K562 (cell line): ENCODE results near the gene MZB1. TPM values are rescaled to one million over a fixed set of nuclear protein-coding genes. Genes with fewer than 3 reads are reported as not detected.

ENCODE experiments used
- ATAC-seq: fragments of 200-7000 bp; cut with Tn5 transposase; 3 replicates; pipeline ENCODE4 v1.9.1; 2020; ENCODE audit warnings: moderate library complexity
- BruUV-seq: library from RNA; stranded (reverse); fragments of 400-500 nt; replicated peaks from 2 replicates; lab custom pipeline; 2021; lab: Mats Ljungman, UMichigan
- CTCF ChIA-PET: fragments of 300-600 bp; formaldehyde crosslinking; extraction: SDS; loops from one replicate; lab custom pipeline; 2021; ENCODE audit warnings: low intra/inter-chr PET ratio; lab: Yijun Ruan, JAX
- POLR2A ChIA-PET: fragments of 300-600, 350-650 bp; sonication (Branson Sonifier 250); formaldehyde crosslinking; extraction: SDS; loops from one replicate; lab custom pipeline; 2021; ENCODE audit warnings: antibody characterized with exemption, inconsistent platforms; lab: Yijun Ruan, JAX
- DNase-seq, 4 experiments: peaks; one replicate each; pipeline versions ENCODE4 v3.0.0 to v3.0.0-alpha.2; 2011 to 2018; ENCODE audit warnings: low spot score in 3 of 4, mixed read lengths in 3 of 4; ENCODE audit errors: extremely low read depth in 1 of 4
- FAIRE-seq: peaks from 2 replicates; lab custom pipeline; 2011; peaks lifted over from hg19 to GRCh38; lab: Jason Lieb, UNC
- H2AFZ ChIP-seq: 2 replicates; pipeline ENCODE4 v1.6.0; 2011; ENCODE audit warnings: low read depth, low read length, control low read depth, inconsistent platforms
- H3K27ac ChIP-seq: fragments of 200-600 bp; 3 replicates; pipeline ENCODE4 v1.8.0; 2011; ENCODE audit warnings: low read depth, mild to moderate bottlenecking, control low read depth, inconsistent platforms, low read length, moderate library complexity, mixed read lengths; ENCODE audit errors: extremely low read depth
- H3K27me3 ChIP-seq, 2 experiments: fragments of 300-600 bp in 1 of 2; 2 replicates in 1 of 2; 3 replicates in 1 of 2; pipeline versions ENCODE4 v1.6.0 to v1.8.0; 2011; ENCODE audit warnings: inconsistent platforms in 2 of 2, low read length in 2 of 2, mild to moderate bottlenecking in 1 of 2, mixed read lengths in 1 of 2, moderate library complexity in 1 of 2; ENCODE audit not compliant: control insufficient read depth in 2 of 2, insufficient read depth in 2 of 2
- H3K36me3 ChIP-seq: fragments of 300-600 bp; 3 replicates; pipeline ENCODE4 v1.8.0; 2011; ENCODE audit warnings: mild to moderate bottlenecking, low read length, inconsistent platforms; ENCODE audit not compliant: control insufficient read depth, insufficient read depth
- H3K4me1 ChIP-seq, 2 experiments: fragments of 200-600 bp in 1 of 2; replicated peaks in 1 of 2; 2 replicates in 1 of 2; 3 replicates in 1 of 2; pipeline versions ENCODE4 v1.5.1 to v1.8.0; 2011; ENCODE audit warnings: inconsistent platforms in 2 of 2, low read length in 2 of 2, mild to moderate bottlenecking in 1 of 2, mixed read lengths in 1 of 2, moderate library complexity in 1 of 2; ENCODE audit not compliant: control insufficient read depth in 2 of 2, insufficient read depth in 2 of 2
- H3K4me2 ChIP-seq: 2 replicates; pipeline ENCODE4 v1.6.1; 2011; ENCODE audit warnings: low read length, control low read depth, inconsistent platforms, mixed read lengths; ENCODE audit not compliant: insufficient read depth
- H3K4me3 ChIP-seq: fragments of 200-600 bp; sonication (generic), shearing (Covaris generic); 2 replicates; pipeline ENCODE4 v1.5.1; 2016; ENCODE audit warnings: control low read depth, inconsistent platforms
- H3K79me2 ChIP-seq: fragments of 200-600 bp; 3 replicates; pipeline ENCODE4 v1.8.0; 2011; ENCODE audit warnings: low read length, inconsistent platforms; ENCODE audit not compliant: control insufficient read depth, insufficient read depth
- H3K9ac ChIP-seq, 2 experiments: 2 replicates each; pipeline versions ENCODE4 v1.6.0 to v1.6.1; 2011; ENCODE audit warnings: low read depth in 2 of 2, low read length in 2 of 2, control low read depth in 1 of 2, inconsistent platforms in 1 of 2, mild to moderate bottlenecking in 1 of 2, mixed read lengths in 1 of 2; ENCODE audit not compliant: insufficient read depth in 1 of 2
- H3K9me1 ChIP-seq: one replicate; pipeline ENCODE4 v1.6.0; 2011; ENCODE audit warnings: inconsistent platforms, mild to moderate bottlenecking, low read length, moderate library complexity; ENCODE audit not compliant: control insufficient read depth, insufficient read depth
- H3K9me3 ChIP-seq: replicated peaks from 2 replicates; pipeline ENCODE4 v1.5.1; 2011; ENCODE audit warnings: low read depth, low read length, inconsistent platforms; ENCODE audit not compliant: control insufficient read depth, insufficient read depth
- H4K20me1 ChIP-seq: replicated peaks from 2 replicates; pipeline ENCODE4 v1.6.1; 2011; ENCODE audit warnings: low read length, inconsistent platforms, mixed read lengths; ENCODE audit not compliant: control insufficient read depth, insufficient read depth
- ARNT ChIP-seq, 2 experiments: fragments of 450-650 bp; IDR thresholded peaks; 2 replicates each; pipeline ENCODE4 v1.6.1; 2016; ENCODE audit warnings: mild to moderate bottlenecking in 1 of 2
- ATF7 ChIP-seq: fragments of 450-650 bp; IDR thresholded peaks from 2 replicates; pipeline ENCODE4 v1.7.1; 2014; ENCODE audit warnings: mild to moderate bottlenecking, moderate library complexity
- CTCF ChIP-seq, 3 experiments: IDR thresholded peaks in 2 of 3; conservative IDR thresholded peaks in 1 of 3; 2 replicates each; pipeline ENCODE4 v1.5.1; 2011 to 2012; ENCODE audit warnings: low read length in 3 of 3, mild to moderate bottlenecking in 3 of 3, control low read depth in 2 of 3, improper control_type of control experiment in 1 of 3, inconsistent platforms in 1 of 3, low read depth in 1 of 3, mixed read lengths in 1 of 3, moderate library complexity in 1 of 3; ENCODE audit not compliant: insufficient read depth in 2 of 3
- DACH1 ChIP-seq: fragments of 450-650 bp; IDR thresholded peaks from 2 replicates; pipeline ENCODE4 v1.6.1; 2018; ENCODE audit not compliant: partially characterized antibody
- DNMT1 ChIP-seq: fragments of 450-650 bp; IDR thresholded peaks from 2 replicates; pipeline ENCODE4 v1.6.1; 2016; ENCODE audit warnings: antibody characterized with exemption, mild to moderate bottlenecking
- DPF2 ChIP-seq: fragments of 450-650 bp; IDR thresholded peaks from 2 replicates; pipeline ENCODE4 v1.6.1; 2016
- ELF2 ChIP-seq: fragments of 250-450 bp; sonication (Bioruptor Pico); IDR thresholded peaks from 2 replicates; pipeline ENCODE4 v1.5.0; 2021; ENCODE audit warnings: mild to moderate bottlenecking
- HCFC1 ChIP-seq: IDR thresholded peaks from 2 replicates; pipeline ENCODE4 v1.6.1; 2012; ENCODE audit warnings: low read depth, low read length, improper control_type of control experiment
- JUN ChIP-seq, 2 experiments: sonication (generic) in 1 of 2; formaldehyde crosslinking in 1 of 2; IDR thresholded peaks; 2 replicates each; pipeline versions ENCODE4 v1.6.1 to v1.8.0; 2012 to 2022; ENCODE audit warnings: borderline replicate concordance in 2 of 2, mild to moderate bottlenecking in 2 of 2, improper control_type of control experiment in 1 of 2, low read depth in 1 of 2, low read length in 1 of 2, missing genetic modification reagents in 1 of 2
- MNT ChIP-seq, 2 experiments: fragments of 450-650 bp; conservative IDR thresholded peaks; 2 replicates each; pipeline ENCODE4 v1.6.1; 2017; ENCODE audit warnings: mild to moderate bottlenecking in 2 of 2, moderate library complexity in 2 of 2
- POLR2AphosphoS5 ChIP-seq: IDR thresholded peaks from 2 replicates; pipeline ENCODE4 v1.6.1; 2011; ENCODE audit warnings: mild to moderate bottlenecking, low read depth, low read length, moderate library complexity; ENCODE audit not compliant: control insufficient read depth, insufficient read depth
- SMC3 ChIP-seq: conservative IDR thresholded peaks from 2 replicates; pipeline ENCODE4 v1.6.1; 2011; ENCODE audit warnings: low read depth, low read length, improper control_type of control experiment; ENCODE audit not compliant: insufficient read depth
- SOX6 ChIP-seq: fragments of 450-650 bp; IDR thresholded peaks from 2 replicates; pipeline ENCODE4 v1.6.1; 2014; ENCODE audit warnings: mild to moderate bottlenecking
- TARDBP ChIP-seq: fragments of 450-650 bp; IDR thresholded peaks from 2 replicates; pipeline ENCODE4 v1.6.1; 2016
- XRCC4 ChIP-seq: IDR thresholded peaks from one replicate; pipeline ENCODE4 v1.6.1; 2011; ENCODE audit not compliant: insufficient read depth, insufficient read length; ENCODE audit errors: extremely low read depth
- WGBS: fragments of 100-300 bp; shearing (Covaris generic); methylation state at CpG from one replicate; pipeline ENCODE4 v1.1.6; 2016; ENCODE audit warnings: low coverage, mixed read lengths; ENCODE audit not compliant: insufficient coverage; ENCODE audit errors: missing lambda C conversion rate; 5-methylcytosine and 5-hydroxymethylcytosine counted together
- in situ Hi-C: fragments of 300-500 bp; cut with MboI; formaldehyde crosslinking; loops from 4 replicates; pipeline ENCODE4 v1.15.0; 2018; ENCODE audit warnings: inconsistent platforms, mixed read lengths
- intact Hi-C: fragments of 100-400 bp; cut with micrococcal nuclease; formaldehyde crosslinking; loops from 2 replicates; pipeline ENCODE4 v1.14.2; 2022
- polyA plus RNA-seq, 8 experiments: library from polyadenylated mRNA; depleted of rRNA in 4 of 8; stranded (reverse) in 5 of 8; unstranded in 3 of 8; fragments of >200 nt; fragmentation: Nextera tagmentation in 2 of 8; fragmentation: Illumina TruSeq in 1 of 8; extraction: Ambion mirVana in 2 of 8; extraction: Trizol in 1 of 8; gene quantifications; 2 replicates each; pipeline versions ENCODE4 v1.2.1 to v1.2.3, GENCODE V29; 2011 to 2014; ENCODE audit warnings: inconsistent platforms in 1 of 8, missing spikeins in 1 of 8
- total RNA-seq, 7 experiments: library from RNA; depleted of rRNA in 6 of 7; stranded (reverse); fragments of >200 nt in 6 of 7; fragmentation: Illumina TruSeq in 2 of 7; extraction: Trizol in 2 of 7; gene quantifications; 2 replicates each; pipeline versions ENCODE4 v1.2.1 to v1.2.3, GENCODE V29; 2011 to 2021; ENCODE audit warnings: low replicate concordance in 1 of 7
- TF ChIP-seq, protein P1 (sequence below): fragments of 250-450 bp; sonication (Bioruptor Pico); IDR thresholded peaks from 2 replicates; pipeline ENCODE4 v1.6.1; 2021; ENCODE audit warnings: mild to moderate bottlenecking

MZB1 gene
- total and polyA plus RNA-seq, 9 of the 15 experiments (the other 6 are each of a cell fraction or from before 2014, with no cell fraction given), result 0.13 to 0.31 TPM; not detected in 7

DNA sequence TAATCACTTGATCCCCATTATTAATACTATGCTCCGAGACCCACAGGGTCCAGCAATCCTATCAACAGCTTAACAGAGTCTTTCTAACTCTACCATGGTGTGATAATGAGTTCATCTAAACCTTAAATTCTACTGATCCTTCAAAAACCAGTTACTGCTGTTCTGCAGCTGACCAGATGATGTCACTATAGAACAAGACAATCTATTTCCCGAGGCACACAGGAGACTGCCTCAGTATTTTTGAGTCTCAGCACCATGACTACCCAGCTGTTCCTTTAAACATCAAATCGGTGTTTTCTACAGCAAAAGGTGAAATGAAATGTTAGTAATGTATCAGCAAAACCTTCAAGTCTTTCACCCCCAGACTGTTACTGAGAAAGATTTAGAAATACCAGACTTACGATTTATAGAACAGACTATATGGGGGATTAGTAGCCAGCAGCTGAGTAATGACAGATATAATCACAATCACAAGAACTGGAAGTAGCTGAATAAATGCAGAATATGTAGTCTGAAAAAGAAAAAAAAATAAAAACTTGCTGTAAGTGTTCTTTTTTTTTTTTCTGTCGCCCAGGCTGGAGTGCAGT, 32.7 kb upstream of the MZB1 start:
- DNase-seq (peak; percentile 78 to 82 (median 80)), ATAC-seq (peak; percentile 91), FAIRE-seq (peak; percentile 88)
- in situ Hi-C loops, result loop anchor here (5.0 kb wide), 1 partner anchor 95 kb away; no protein-coding TSS in a partner anchor
- CTCF ChIA-PET, result interaction anchor here (0.6 to 2.6 kb wide), 9 partner anchors 88 to 343 kb away, joined by 3 to 25 read pairs (median 5); no protein-coding TSS in a partner anchor
- Histone ChIP-seq H3K36me3 (no peaks in the 10 kb centered on the region), H3K4me2 (no peak overlapping the region), H3K4me3 (no peak overlapping the region), H2AFZ (no peak overlapping the region), H3K79me2 (no peaks in the 10 kb centered on the region), H3K9me1 (no peaks in the 10 kb centered on the region), H3K9me3 (no peaks in the 10 kb centered on the region), H3K4me1 (peaks cover 3 to 5% of the 10 kb centered on the region in 2 experiments; a peak in 3 of 5 replicates), H3K27me3 (no peaks in the 10 kb centered on the region), H3K9ac (no peak overlapping the region), H4K20me1 (no peaks in the 10 kb centered on the region), H3K27ac (no peak overlapping the region)
- POLR2A ChIA-PET, result interaction anchor here (0.6 to 1.1 kb wide), 6 partner anchors 12 to 436 kb away, joined by 3 to 5 read pairs (median 3); no protein-coding TSS in a partner anchor
- no TSS peak for BruUV-seq
- intact Hi-C loops, result loop anchor here (1.0 to 10.0 kb wide), 6 partner anchors 37 to 342 kb away; partner anchors contain the start of gene STING1
- WGBS, result 25% methylated on average over 4 of the region's 5 CpGs
- TF ChIP-seq TARDBP (0 out of 2 replicates have a peak, but pooled peaks have one; percentile 41), DPF2 (peak; percentile 22; the same call in 1 of the 2 replicates), HCFC1 (0 out of 2 replicates have a peak, but pooled peaks have one; percentile 17), MNT (conservative IDR thresholded peaks at IDR 0.05) (0 out of 4 replicates have a peak, but pooled peaks of 1 of the 2 experiments have one; percentile 20), JUN (IDR thresholded peaks at IDR 0.05; ENCODE audit: borderline replicate concordance, low read depth, low read length) (peak; percentile 35; the same call in 1 of the 2 replicates), JUN (CRISPR knock-in tag; IDR thresholded peaks at IDR 0.05; ENCODE audit: borderline replicate concordance) (no peak), ATF7 (peak; percentile 40; the same call in 1 of the 2 replicates), ELF2 (no peak), SOX6 (0 out of 2 replicates have a peak, but pooled peaks have one; percentile 18), ARNT (IDR thresholded peaks at IDR 0.05) (0 out of 4 replicates have a peak, but pooled peaks of 1 of the 2 experiments have one; percentile 40), POLR2AphosphoS5 (no peak), DACH1 (peak; percentile 30), XRCC4 (no peak), DNMT1 (no peak), CTCF (IDR thresholded peaks at IDR 0.05 in 2 of 3, conservative IDR thresholded peaks at IDR 0.05 in 1 of 3; ENCODE audit: insufficient read depth in 2 of 3, low read depth in 1 of 3, low read length in 3 of 3) (peak; percentile 84 to 96 (median 91)), SMC3 (peak; percentile 93)
- TF ChIP-seq, protein P1, sequence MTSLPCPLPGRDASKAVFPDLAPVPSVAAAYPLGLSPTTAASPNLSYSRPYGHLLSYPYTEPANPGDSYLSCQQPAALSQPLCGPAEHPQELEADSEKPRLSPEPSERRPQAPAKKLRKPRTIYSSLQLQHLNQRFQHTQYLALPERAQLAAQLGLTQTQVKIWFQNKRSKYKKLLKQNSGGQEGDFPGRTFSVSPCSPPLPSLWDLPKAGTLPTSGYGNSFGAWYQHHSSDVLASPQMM (CRISPR knock-in tag), result no peak
